ENCODE results near the gene TMEM39B. TPM values are rescaled to one million over a fixed set of nuclear protein-coding genes. Genes with fewer than 3 reads are reported as not detected.
"Not testable (repeated sequence)": the region's sequence is repeated elsewhere in the genome, so short reads cannot be mapped to it uniquely, and the experiment has no call there.

TMEM39B gene
- polyA plus RNA-seq, 3 donors: 17.1 to 18.2 (median 18.0) TPM

DNA sequence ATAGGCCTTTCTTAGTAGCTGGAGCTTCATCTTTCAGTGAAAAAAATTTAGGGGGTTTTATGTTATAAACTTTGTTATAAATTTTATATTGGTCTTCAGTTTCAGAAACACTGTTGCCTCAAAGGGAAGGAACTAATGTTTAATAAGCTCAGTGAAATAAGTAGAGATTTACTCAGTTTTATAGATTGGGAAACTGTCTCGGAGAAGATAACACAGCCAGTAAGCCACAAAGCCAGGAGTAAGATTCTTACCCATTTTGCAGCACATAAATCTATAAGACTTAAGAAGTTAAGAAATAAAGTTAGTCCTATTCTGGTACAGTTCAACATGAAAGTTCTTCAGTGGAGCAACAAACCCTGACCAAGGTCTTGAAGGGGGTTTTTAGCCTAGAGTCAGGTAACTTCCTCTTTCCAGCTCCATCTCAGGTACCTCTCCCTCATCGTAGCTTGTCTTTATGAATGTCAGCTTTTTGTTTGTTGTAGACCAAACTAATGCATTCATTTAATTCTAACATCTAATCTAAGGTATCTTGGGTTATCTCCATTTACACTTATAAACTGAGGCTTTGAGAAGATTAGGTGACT lies 38.4 kb downstream of the TMEM39B start:
- no peak for DNase-seq (ENCODE audit: low read depth in 3 of 3, low spot score in 2 of 3)

DNA sequence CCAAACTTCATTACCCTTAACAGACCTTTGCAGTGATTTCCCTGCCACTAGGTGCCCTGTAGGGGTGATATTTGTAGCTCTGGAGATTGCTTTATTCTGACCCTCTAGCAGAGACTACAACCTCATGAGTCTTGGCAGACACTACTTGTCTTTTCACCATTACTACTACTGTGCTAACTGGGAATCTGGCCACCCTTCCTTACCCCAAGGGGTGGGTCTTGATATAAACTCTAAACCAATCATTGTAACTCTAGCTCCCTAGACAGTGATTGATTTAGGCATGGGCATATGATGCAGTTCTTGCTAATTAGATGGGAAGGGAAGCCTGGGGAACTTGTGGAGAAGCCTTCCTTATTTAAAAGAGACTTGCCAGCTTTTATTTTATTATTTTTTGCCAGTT lies 39.0 kb downstream of the TMEM39B start:
- DNase-seq (ENCODE audit: low read depth in 3 of 3, low spot score in 2 of 3): no peak

DNA sequence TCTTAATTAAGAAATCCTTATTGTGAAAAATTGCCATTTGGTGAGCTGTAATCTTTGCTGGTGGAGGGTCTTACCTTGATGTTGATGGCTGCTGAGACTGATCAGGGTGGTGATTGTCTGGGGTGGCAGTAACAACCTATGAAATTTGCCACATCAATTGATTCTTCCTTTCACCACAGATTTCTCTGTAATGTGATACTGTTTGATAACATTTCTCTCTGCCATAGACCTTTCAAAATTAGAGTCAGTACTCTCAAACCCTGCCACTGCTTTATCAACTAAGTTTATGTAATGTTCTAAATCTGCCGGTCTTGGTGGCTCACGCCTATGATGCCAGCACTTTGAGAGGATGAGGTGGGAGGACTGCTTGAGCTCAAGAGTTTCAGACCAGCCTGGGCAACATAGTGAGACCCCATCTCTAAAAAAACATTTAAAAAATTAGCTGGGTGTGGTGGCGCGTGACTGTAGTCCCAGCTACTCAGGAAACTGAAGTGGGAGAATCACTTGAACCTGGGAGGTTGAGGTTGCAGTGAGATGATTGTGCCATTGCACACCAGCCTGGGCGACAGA lies 40.2 kb downstream of the TMEM39B start:
- DNase-seq (ENCODE audit: low read depth in 3 of 3, low spot score in 2 of 3): no peak

DNA sequence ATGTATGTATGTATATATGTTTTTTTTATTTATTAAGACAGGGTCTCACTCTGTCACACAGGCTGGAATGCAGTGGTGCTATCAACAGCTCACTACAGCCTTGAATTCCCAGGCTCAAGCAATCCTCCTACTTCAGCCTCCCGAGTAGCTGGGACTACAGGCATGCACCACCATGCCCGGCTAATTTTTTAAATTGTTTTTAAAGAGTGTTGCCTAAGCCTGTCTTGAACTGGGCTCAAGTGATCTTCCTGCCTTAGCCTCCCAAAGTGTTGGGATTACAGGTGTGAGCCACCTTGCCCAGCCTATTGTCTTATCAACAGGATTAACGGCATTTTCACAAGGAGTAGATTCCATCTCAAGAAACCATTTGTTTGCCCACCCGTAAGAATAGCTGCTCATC lies 40.7 kb downstream of the TMEM39B start:
- DNase-seq (ENCODE audit: low read depth in 3 of 3, low spot score in 2 of 3): not testable (repeated sequence)

DNA sequence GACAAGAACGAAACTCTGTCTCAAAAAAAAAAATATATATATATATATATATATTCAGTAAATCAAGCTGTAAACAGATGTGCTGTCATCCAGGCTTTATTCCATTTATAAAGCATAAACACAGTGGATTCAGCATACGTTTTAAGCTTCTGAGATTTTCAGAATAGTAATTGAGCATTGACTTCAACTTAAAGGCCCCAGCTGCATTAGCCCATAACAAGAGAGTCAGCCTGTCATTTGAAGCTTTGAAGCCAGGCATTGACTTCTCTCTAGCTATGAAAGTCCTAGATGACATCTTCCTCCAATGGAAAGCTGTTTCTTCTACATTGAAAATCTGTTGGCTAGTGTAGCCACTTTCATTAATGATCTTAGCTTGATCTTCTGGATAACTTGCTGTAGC lies 41.7 kb downstream of the TMEM39B start:
- DNase-seq (ENCODE audit: low read depth in 3 of 3, low spot score in 2 of 3): no peak

DNA sequence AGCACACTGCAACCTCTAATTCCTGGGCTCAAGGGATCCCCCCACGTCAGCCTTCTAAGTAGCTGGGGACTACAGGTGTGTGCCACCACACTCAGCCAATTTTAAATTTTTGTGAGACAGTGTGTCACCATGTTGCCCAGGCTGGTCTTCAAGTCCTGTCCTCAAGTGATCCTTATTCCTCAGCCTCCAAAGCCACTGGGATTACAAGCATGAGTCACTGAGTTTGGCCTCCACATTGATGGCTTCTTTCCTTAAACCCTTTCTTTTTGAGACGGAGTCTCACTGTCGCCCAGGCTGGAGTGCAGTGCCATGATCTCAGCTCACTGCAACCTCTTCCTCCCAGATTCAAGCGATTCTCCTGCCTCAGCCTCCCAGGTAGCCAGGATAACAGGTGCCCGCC lies 42.8 kb downstream of the TMEM39B start:
- no peak for DNase-seq (ENCODE audit: low read depth in 3 of 3, low spot score in 2 of 3)

DNA sequence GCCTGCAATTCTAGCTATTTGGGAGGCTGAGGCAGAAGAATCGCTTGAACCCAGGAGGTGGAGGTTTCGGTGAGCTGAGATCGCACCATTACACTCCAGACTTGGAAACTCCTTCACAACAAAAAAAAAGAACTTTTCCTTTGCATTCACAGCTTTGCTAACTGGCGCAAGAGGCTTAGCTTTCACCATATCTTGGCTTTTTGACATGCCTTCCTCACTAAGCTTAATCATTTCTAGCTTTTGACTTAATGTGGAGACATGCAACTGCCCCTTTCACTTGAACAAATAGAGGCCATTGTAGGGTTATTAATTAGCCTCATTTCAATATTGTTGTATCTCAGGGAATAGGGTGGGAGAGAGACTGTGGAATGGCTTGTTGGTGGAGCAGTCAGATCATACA lies 43.8 kb downstream of the TMEM39B start:
- DNase-seq (ENCODE audit: low read depth in 3 of 3, low spot score in 2 of 3): no peak

DNA sequence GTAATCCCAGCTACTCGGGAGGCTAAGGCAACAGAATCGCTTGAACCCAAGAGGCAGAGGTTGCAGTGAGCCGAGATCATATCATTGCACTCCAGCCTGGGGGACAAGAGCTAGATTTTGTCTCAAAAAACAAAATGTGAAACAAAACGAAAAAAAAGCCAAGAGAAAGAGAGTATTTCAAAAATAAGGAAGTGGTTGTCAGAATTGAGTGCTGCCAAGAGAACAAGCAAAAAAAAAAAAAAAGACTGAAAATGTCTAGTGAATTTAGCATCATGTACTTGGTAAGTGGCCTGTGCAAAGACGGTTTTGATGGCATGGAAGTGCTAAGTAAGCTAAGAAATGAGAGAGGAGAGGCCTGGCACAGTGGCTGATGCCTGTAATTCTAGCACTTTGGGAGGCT lies 49.4 kb downstream of the TMEM39B start:
- no peak for DNase-seq (ENCODE audit: low read depth in 3 of 3, low spot score in 2 of 3)

DNA sequence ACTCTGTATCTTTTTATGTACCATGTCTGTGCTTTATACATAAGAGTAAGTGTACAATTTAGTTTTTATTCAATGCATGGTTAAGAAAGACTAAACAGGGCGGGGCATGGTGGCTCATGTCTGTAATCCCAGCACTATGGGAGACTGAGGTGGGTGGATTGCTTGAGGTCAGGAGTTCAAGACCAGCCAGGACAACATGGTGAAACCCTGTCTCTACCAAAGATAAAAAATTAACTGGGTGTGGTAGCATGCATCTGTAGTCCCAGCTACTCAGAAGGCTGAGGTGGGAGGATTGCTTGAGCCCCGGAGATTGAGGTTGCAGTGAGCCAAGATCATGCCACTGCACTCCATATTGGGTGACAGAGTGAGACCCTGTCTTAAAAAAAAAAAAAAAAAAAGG lies 50.6 kb downstream of the TMEM39B start:
- not testable (repeated sequence) for DNase-seq (ENCODE audit: low read depth in 3 of 3, low spot score in 2 of 3)

DNA sequence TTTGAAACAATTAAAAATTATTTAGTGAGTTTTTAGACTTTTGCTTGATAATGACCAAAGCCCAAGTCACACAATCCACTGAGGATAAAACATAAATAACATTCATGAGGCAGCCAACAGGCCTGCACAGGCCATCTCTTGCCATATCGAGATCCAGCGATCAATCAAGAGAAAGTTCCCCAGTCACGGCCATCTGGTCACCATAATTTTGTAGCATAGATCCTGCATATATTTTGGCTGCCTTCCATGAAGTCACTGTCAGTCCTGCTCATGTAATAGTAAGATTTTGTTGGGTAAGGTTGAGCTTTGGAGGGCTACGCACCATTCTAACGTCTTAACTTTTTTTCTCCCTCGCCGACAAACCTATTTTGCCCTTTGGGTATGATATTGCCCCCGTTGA lies 52.6 kb downstream of the TMEM39B start:
- no peak for DNase-seq (ENCODE audit: low read depth in 3 of 3, low spot score in 2 of 3)

DNA sequence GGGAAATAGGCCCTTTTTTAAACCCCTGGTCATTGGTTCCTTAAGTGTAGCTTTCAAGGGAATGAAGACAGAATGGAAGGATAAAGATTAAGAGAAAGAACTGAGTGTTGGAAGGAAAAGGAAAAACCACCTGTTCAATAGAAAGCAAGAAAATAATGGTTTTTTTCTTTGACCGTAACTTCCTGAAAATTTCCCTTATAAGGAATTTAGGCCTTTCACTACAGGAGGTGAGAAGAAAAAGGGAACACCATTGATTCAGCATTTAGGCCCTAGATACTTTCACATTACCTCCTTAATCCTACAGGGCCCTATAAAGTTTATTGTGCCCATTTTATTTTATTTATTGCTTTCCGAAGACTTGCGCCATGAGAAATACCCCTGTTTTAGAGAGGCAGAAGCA lies 54.0 kb downstream of the TMEM39B start:
- no peak for DNase-seq (ENCODE audit: low read depth in 3 of 3, low spot score in 2 of 3)

DNA sequence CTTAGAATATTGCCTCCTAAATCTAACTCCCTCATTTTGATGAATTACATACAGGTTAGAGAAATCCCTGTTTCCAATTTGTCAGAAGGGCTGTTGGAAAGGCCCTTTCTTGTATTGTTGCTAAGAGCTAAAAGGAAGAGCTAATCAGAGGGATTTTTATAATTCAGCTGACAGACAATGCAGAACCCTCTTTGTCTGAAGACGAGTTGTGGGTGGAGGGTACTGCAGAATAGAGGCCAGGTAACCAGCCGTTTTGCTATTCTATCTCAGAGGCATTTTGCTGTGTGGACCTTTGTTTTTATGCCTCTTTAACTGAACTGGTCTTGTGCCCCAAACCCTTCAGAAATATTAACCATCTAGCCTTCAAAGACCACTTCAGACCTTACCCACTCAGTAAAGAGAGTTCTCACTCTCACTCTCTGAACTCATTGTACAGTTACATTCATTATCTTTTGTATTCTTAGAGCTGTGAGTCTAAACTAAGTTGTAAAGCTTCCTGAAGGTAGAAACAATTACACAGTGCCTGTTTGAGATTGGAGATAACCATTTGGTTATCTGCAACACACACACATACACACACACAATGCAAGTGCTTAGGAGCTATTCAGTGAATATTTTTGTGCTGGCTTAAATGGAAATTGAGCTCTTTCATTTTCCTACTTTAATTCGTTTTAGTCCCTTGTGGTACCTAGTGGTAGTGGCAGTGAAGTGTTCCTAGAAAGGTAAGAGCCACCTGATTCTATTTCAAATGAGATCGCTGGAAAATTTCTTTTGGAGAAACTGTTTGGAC lies 54.9 kb downstream of the TMEM39B start:
- no peak for DNase-seq (ENCODE audit: low read depth in 3 of 3, low spot score in 2 of 3)

DNA sequence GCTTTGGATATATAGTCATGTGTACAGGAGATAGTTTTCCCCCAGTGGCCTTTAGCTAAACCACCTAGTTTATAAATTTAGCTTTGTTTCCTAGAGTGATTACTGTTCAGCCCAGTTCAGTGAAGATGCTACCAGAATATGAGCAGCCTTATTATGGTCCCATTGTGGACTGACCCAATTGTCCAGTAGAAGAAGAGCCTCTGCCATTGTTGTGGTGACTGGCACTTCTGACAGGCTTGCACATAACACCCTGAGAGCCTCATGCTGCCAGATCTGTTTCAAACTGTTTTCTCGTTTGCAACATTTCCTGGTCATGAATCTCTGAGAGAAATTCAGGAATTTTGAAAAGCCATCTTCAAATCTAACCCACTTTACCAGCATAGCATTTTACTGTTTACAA lies 55.7 kb downstream of the TMEM39B start:
- no peak for DNase-seq (ENCODE audit: low read depth in 3 of 3, low spot score in 2 of 3)

DNA sequence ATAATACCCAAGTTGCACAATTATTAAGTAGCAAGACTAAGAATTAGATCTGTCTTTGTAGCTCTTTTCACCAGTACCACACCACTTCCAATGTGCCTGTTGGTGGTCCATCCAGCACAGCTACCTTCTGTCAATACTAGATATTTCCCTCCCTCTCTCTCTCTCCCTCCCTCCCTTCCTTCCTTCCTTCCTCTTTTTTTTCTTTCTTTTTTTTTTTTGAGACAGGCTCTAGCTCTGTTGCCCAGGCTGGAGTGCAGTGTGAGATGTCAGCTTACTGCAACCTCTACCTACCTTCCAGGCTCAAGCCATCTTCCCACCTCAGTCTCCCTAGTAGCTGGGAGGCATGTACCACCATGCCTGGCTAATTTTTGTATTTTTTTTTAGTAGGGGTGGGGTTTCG lies 56.2 kb downstream of the TMEM39B start:
- no peak for DNase-seq (ENCODE audit: low read depth in 3 of 3, low spot score in 2 of 3)

DNA sequence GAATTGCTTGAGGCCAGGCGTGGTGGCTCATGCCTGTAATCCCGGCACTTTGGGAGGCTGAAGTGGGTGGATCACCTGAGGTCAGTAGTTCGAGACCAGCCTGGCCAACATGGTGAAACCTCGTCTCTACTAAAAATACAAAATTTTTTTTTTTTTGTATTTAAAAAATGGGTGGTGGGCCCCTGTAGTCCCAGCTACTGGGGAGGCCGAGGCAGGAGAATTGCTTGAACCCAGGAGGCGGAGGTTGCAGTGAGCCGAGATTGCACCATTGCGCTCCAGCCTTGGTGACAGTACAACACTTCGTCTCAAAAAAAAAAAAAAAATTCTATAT lies 61.2 kb downstream of the TMEM39B start:
- DNase-seq (ENCODE audit: low read depth in 3 of 3, low spot score in 2 of 3): not testable (repeated sequence)

DNA sequence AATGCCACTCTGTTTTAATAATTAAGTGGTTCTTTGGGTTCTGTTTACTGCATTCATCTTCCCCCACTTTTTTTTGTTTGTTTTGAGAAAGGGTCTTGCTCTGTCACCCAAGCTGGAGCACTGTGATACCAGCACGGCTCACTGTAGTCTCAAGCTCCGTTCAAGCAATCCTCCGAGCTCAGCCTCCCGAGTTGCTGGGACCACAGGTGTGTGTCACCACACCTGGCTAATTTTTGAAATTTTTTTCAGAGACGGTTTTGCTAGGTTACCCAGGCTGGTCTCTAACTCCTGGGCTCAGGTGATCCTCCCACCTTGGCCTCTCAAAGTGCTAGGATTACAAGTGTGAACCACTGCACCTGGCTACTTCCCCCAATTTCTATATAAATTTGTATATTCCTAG lies 64.4 kb downstream of the TMEM39B start:
- DNase-seq (ENCODE audit: low read depth in 3 of 3, low spot score in 2 of 3): no peak

DNA sequence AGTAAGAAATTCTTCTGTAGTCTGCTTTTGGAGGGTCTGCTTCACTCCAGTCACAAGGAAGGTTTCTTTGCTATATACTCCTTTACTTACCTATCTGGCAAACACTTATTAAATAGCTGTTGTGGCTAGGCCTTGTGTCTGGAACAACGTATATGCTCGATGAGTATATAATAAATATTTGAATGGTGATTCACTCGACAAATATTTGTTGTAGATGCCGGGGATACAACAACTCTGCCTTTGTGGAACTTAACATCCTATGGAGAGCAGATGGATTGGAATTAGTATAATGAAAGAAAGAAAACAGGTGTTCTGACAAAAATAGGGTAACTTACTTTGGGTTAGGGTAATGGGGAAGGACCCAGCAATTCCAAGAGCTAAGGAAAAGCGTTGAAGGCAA lies 66.2 kb downstream of the TMEM39B start:
- no peak for DNase-seq (ENCODE audit: low read depth in 3 of 3, low spot score in 2 of 3)

DNA sequence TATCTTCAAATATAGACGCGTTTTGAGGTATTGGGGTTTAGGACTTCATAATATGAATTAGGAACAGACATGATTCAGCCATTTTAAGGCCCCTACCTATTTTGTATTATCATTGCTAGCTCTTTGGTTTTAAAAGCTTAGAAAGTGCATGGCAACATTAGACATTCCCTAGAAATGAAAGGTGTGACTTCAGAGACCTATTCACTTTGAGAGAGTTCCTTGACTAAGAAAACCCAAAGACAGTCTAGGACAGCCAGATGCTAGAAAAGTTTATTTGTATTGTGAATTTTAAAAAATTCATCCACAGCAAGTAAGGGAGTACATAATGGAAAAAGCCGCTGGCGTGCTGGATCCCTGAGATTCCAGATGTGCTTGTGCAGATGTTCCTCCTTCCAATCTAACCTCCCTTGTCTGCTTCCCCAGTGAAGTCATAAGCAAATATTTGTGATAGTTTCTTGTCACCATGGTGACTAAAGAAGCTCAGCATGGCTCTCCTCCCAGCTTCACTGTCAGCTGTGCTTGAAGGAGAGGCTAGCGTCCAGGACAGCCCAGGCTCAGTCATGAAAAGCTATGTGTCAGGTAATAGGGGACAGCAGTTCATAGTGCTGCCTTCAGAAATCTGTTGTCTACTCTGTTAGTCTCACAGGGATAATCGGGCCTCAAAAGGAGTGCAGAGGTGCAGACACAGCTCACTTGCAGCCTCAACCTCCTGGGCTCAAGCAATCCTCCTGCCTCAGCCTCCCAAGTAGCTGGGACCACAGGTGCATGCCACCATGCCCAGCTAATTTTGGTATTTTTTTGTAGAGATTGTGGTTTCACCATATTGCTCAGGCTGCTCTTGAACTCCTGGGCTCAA lies 69.9 kb downstream of the TMEM39B start:
- peak; percentile 25 to 38 (median 38) for DNase-seq (ENCODE audit: low read depth in 3 of 3, low spot score in 2 of 3)

DNA sequence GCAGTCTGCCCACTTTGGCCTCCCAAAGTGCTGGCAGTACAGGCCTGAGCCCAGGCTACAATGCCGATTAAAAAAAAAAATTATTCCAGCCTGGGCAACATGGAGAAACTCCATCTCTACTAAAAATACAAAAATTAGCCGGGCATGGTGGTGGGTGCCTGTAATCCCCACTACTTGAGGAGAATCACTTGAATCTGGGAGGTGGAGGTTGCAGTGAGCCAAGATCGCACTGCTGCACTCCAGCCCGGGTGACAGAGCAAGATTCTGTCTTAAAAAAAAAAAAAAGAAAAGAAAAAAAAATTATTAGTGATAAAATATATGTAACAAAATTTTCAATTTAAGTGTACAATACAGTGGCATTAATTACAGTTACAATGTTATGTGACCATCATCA lies 70.6 kb downstream of the TMEM39B start:
- DNase-seq (ENCODE audit: low read depth in 3 of 3, low spot score in 2 of 3): not testable (repeated sequence)

DNA sequence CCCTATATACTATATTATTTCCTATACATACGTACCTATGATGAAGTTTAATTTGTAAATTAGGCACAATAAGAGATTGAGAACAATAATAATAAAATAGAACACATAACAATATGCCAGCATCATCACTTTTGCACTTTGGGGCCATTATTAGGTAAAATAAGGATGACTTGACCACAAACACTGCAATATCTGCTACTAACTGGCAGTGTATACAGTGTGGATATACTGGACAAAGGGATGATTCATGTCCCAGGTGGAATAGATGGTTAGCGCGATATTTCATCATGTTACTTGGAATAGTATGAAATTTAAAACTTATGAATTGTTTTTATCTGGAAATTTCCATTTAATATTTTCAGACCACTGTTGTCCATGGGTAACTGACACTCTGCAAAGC lies 71.3 kb downstream of the TMEM39B start:
- DNase-seq (ENCODE audit: low read depth in 3 of 3, low spot score in 2 of 3): no peak

DNA sequence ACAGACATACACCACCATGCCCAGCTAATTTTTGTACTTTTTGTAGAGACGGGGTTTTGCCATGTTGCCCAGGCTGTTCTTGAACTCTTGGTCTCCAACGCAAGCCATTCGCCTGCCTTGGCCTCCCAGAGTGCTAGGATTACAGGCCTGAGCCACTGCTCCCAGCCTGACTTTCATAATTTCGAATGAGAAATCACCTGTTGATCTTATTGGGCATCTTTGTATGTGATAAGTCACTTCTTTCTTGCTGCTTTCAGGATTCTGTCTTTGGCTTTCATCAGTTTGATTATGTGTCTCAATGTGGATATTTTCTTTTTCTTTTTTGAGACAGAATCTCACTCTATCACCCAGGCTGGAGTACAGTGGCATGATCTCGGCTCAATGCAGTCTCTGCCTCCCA lies 75.1 kb downstream of the TMEM39B start:
- not testable (repeated sequence) for DNase-seq (ENCODE audit: low read depth in 3 of 3, low spot score in 2 of 3)
